Heart right ventricle (tissue), 16 donors: ENCODE measurements around the gene TET2. TPM values are rescaled to one million over a fixed set of nuclear protein-coding genes. Genes with fewer than 3 reads are reported as not detected.

Source experiments
- ATAC-seq, 8 donors: fragments of 200-7000 bp; cut with Tn5 transposase; one replicate each; pipeline ENCODE4 v1.9.1; 2020; ENCODE audit warnings: mild to moderate bottlenecking in 8 of 8, moderate library complexity in 8 of 8, moderate number of reproducible peaks in 1 of 8
- DNase-seq, 2 donors: peaks; one replicate each; pipeline ENCODE4 v3.0.0-alpha.2; 2020
- H3K27ac ChIP-seq, 10 donors: fragments of 200-600 bp; sonication (generic) in 2 of 10; one replicate each; pipeline versions ENCODE4 v1.5.0 to v1.8.0; 2020 to 2022; ENCODE audit warnings: mild to moderate bottlenecking in 3 of 10
- H3K27me3 ChIP-seq, 7 donors: fragments of 200-600 bp; one replicate each; pipeline ENCODE4 v1.8.0; 2021 to 2022; ENCODE audit warnings: mild to moderate bottlenecking in 2 of 7
- H3K36me3 ChIP-seq, 9 donors: fragments of 200-600 bp; sonication (generic) in 1 of 9; one replicate each; pipeline versions ENCODE4 v1.5.0 to v1.8.0; 2020 to 2022; ENCODE audit warnings: mild to moderate bottlenecking in 2 of 9
- H3K4me1 ChIP-seq, 9 donors: fragments of 200-600 bp; sonication (generic) in 1 of 9; one replicate each; pipeline versions ENCODE4 v1.5.0 to v1.8.0; 2020 to 2022; ENCODE audit warnings: mild to moderate bottlenecking in 4 of 9
- H3K4me3 ChIP-seq, 10 donors: fragments of 200-600 bp; sonication (generic) in 2 of 10; one replicate each; pipeline versions ENCODE4 v1.5.0 to v1.8.0; 2020 to 2022; ENCODE audit warnings: mild to moderate bottlenecking in 7 of 10, moderate library complexity in 2 of 10
- H3K9me3 ChIP-seq, 11 donors: fragments of 200-600 bp in 10 of 11; sonication (generic) in 2 of 11; one replicate each; pipeline versions ENCODE4 v1.5.0 to v1.8.0; 2013 to 2022; ENCODE audit warnings: mild to moderate bottlenecking in 2 of 11, control low read depth in 1 of 11, moderate library complexity in 1 of 11
- WGBS, 2 donors: extraction: QIAGEN DNeasy Blood & Tissue Kit; methylation state at CpG; one replicate each; pipeline ENCODE4 v1.1.7; 2013; ENCODE audit warnings: inconsistent platforms in 1 of 2; 5-methylcytosine and 5-hydroxymethylcytosine counted together
- intact Hi-C, 10 donors: fragments of 100-400 bp; cut with DNase I; formaldehyde crosslinking; loops; one replicate each; pipeline versions ENCODE4 v1.11.1 to v1.14.2; 2022
- polyA plus RNA-seq, 2 donors: library from polyadenylated mRNA; stranded (reverse); fragments of 200-250 nt; gene quantifications; one replicate each; pipeline ENCODE4 v1.2.3, GENCODE V29; 2013
- total RNA-seq, 10 donors: library from RNA; stranded (reverse); fragmentation: NEBNext Ultra II Directional in 3 of 10; extraction: Animal tissue kit (Norgen Biotek cat#: 25700) in 3 of 10; gene quantifications; one replicate each; pipeline versions ENCODE4 v1.2.1 to v1.2.4, GENCODE V29; 2021 to 2023
- TF ChIP-seq, protein P1 (sequence below), 9 donors: fragments of 200-600 bp; sonication (generic) in 2 of 9; IDR thresholded peaks; one replicate each; pipeline versions ENCODE4 v1.5.0 to v1.8.0; 2021 to 2022; ENCODE audit warnings: antibody characterized with exemption in 9 of 9, mild to moderate bottlenecking in 5 of 9, moderate library complexity in 1 of 9
- donor health status: Arrhythmogenic right ventricular cardiomyopathy.
- donor health status: ischemic (EF 13 %, LVEDD 7.1; RV severe dilation, severe dysfunction).
- donor health status: healthy with polysubstance abuse.
- donor health status: DM: no; HTN: yes; CAD: no.
- donor health status: DM: no; HTN: no; CAD: no.
- donor health status: ischemic (EF 25% LVEDD 6.9; RV normal size, moderate dysfunction).
- donor health status: ischemic (EF 25% LVEDD 5.7; RV mildly dilated, moderate dysfunction).
- donor health status: healthy.
- donor health status: DM: yes; HTN: yes; CAD: no.
- donor health status: Ischemic cardiomyopathy.
- donor health status: ischemic (EF 35%, LVEDD 5.7; RV mildly dilated, moderate dysfunction).
- donor health status: nonischemic (EF 11% LVEDD 7.7; RV severe dilation, severe dysfunction).
- donor health status: DM: yes; HTN: yes; CAD: no.
- donor health status: PGD.
- donor health status: ischemic (EF 29% LVEDD 5.4; RV normal size, mild dysfunction).
- donor health status: nonischemic (EF 23%, LVEDD 6.1; RV moderate dilation, normal function).

The TET2 gene
- total and polyA plus RNA-seq, 12 donors, result 1.4 to 20.6 (median 16.8) TPM

DNA sequence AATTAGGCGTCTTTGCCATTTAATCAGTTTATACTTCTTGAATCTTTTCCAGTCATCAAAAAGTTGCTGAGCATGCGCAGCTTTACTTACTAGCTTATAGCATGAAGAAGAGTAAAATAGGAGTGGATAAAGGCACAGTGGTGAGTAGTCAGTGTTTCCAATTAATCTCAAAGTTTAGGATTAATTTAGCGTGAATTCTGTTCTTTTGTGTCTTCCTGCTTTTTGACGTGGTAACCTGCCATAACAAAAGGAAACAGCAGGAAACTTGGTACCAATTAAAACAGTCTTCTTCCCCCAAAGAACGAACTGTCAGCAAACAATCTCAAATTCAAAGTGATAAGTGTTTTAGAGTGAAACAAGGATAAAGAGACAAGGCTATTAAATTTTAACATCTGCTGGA is 61.9 kb downstream of the TET2 start:
- intact Hi-C loops, result loop anchor here in 1 of 10 donors (5.0 kb wide), 1 partner anchor 474 kb away; no protein-coding TSS in a partner anchor
- WGBS, 2 donors, result 84 to 86% methylated on average over 5 of the region's 5 CpGs
- Histone ChIP-seq H3K4me3 (no peak overlapping the region), H3K9me3 (no peaks in the 10 kb centered on the region), H3K27me3 (no peaks in the 10 kb centered on the region), H3K27ac (no peak overlapping the region), H3K4me1 (peaks cover 0 to 8% (median 0%) of the 10 kb centered on the region in 9 donors), H3K36me3 (peaks cover 0 to 13% (median 0%) of the 10 kb centered on the region in 9 donors)
- no peak for ATAC-seq
- TF ChIP-seq, protein P1, sequence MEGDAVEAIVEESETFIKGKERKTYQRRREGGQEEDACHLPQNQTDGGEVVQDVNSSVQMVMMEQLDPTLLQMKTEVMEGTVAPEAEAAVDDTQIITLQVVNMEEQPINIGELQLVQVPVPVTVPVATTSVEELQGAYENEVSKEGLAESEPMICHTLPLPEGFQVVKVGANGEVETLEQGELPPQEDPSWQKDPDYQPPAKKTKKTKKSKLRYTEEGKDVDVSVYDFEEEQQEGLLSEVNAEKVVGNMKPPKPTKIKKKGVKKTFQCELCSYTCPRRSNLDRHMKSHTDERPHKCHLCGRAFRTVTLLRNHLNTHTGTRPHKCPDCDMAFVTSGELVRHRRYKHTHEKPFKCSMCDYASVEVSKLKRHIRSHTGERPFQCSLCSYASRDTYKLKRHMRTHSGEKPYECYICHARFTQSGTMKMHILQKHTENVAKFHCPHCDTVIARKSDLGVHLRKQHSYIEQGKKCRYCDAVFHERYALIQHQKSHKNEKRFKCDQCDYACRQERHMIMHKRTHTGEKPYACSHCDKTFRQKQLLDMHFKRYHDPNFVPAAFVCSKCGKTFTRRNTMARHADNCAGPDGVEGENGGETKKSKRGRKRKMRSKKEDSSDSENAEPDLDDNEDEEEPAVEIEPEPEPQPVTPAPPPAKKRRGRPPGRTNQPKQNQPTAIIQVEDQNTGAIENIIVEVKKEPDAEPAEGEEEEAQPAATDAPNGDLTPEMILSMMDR (IDR thresholded peaks at IDR 0.05), result no peak
- DNase-seq, result no peak

DNA sequence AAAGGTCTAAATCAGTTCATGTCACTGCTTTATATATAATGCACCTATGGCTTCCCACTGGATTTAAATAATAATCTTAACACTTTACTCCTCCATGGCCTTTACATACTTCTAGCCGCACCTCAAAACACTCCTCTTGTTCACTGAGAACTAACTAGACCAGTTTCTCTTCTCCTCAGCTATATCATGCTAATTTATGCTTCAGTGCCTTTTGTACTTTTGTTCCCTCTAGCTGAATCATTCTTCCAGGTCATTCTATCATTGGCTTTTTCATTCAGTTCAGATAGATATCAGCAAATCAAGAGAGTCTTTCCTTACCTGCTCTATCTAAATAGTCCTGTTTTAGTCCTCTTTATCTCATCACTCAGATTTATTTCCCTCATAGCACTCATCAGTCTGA is 64.2 kb downstream of the TET2 start:
- no peaks in the 10 kb centered on the region for H3K9me3 ChIP-seq
- intact Hi-C loops, result no loop called here
- ATAC-seq, result no peak
- no peaks in the 10 kb centered on the region for H3K27me3 ChIP-seq
- no peak for DNase-seq
- TF ChIP-seq, protein P1 (IDR thresholded peaks at IDR 0.05), result no peak
- H3K4me3 ChIP-seq, result no peak overlapping the region
- H3K36me3 ChIP-seq, result peaks cover 0 to 8% (median 0%) of the 10 kb centered on the region in 9 donors
- no peak overlapping the region for H3K27ac ChIP-seq
- peaks cover 0 to 10% (median 8%) of the 10 kb centered on the region in 9 donors for H3K4me1 ChIP-seq
- WGBS, 2 donors, result 97 to 98% methylated on average over 1 of the region's 1 CpG

DNA sequence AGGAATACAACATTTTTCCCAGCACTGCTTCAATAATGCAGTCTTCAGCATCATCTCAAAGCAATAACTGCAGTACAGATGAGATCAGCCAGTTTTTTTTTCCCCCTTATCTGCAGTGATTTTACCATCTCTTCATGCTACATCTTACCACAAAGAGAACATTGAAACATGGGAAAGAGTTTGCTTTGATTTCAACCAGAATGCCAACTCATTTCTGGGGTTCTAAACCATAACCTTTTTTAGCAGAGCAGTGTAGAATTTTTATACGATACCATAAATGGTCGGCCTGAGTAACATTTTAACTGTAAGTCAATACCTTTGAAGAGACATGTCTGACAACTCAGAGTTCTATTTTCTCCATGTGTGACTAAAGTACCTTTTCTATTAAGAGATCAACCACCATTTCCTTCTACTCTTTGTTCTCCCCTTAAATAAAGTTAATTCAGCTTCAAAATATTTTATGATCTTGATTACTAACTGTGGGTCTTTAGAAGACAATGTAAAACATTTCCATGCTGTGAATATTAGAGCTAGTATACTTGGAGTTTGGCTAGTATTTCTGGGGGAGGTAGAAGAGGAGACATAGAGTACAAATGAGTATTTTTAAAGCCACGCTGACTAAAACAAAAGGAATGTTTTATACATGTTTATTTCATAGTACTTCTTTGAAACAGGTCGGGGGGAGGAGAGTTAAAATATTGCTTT is 69.1 kb downstream of the TET2 start:
- intact Hi-C loops, result no loop called here
- no peak overlapping the region for H3K4me3 ChIP-seq
- TF ChIP-seq, protein P1 (IDR thresholded peaks at IDR 0.05), result no peak
- DNase-seq, result no peak
- no peak overlapping the region for H3K27ac ChIP-seq
- ATAC-seq, result no peak
- H3K9me3 ChIP-seq, result no peaks in the 10 kb centered on the region
- no peaks in the 10 kb centered on the region for H3K27me3 ChIP-seq
- no peaks in the 10 kb centered on the region for H3K36me3 ChIP-seq
- peaks cover 0 to 15% (median 10%) of the 10 kb centered on the region in 9 donors for H3K4me1 ChIP-seq
- WGBS, 2 donors, result 77% methylated on average over 4 of the region's 4 CpGs

DNA sequence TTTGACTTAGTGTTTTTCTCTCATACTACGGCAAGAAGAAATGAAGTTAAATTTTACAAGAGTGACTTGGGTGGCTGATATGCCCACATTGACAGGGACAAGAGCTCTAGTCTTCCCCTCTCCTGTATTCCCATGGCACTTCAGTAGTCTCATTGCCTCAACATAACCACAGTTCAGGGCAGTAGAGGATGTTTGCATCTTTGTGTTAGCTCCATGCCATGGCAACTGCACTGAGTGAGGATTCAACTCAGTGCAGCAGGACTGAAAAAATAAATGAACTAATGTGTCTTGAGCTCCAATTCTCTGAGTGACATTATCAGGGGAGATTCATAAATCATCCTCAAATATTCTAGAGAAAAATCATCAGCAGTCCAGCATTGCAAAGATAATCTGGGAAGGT is 78.8 kb downstream of the TET2 start:
- 95 to 96% methylated on average over 1 of the region's 1 CpG for WGBS, 2 donors
- Histone ChIP-seq H3K27me3 (no peaks in the 10 kb centered on the region), H3K27ac (no peak overlapping the region), H3K4me1 (peaks cover 0 to 18% (median 5%) of the 10 kb centered on the region in 9 donors), H3K36me3 (no peaks in the 10 kb centered on the region), H3K9me3 (peaks cover 0 to 5% (median 0%) of the 10 kb centered on the region in 11 donors), H3K4me3 (no peak overlapping the region)
- TF ChIP-seq, protein P1 (IDR thresholded peaks at IDR 0.05), result no peak
- intact Hi-C loops, result no loop called here
- no peak for DNase-seq
- peak in 1 of 8 donors; percentile 55 for ATAC-seq
